ENCODE data around the gene SLX9. TPM values are rescaled to one million over a fixed set of nuclear protein-coding genes. Genes with fewer than 3 reads are reported as not detected.

The SLX9 gene
- total and polyA plus RNA-seq, 2 donors (not counting 1 experiment from before 2014, with no cell fraction given): 11.7 to 15.9 TPM

- Mint-ChIP-seq H3K27ac (peak overlapping the region; percentile 74), H3K4me3 (peak overlapping the region; percentile 41), H3K4me1 (peaks cover 73% of the 10 kb centered on the region), H3K9me3 (ENCODE audit: insufficient read depth) (no peaks in the 10 kb centered on the region), H3K27me3 (no peaks in the 10 kb centered on the region)
- Histone ChIP-seq H2AFZ (ENCODE audit: insufficient read depth, low read depth, low read length, poor library complexity, severe bottlenecking) (no peak overlapping the region), H4K20me1 (ENCODE audit: control insufficient read depth, insufficient read depth, low read length, poor library complexity, severe bottlenecking) (peaks cover 42% of the 10 kb centered on the region), H3K27me3 (replicated peaks in 1 of 4; ENCODE audit: control extremely low read depth in 1 of 4, control insufficient read depth in 3 of 4, insufficient read depth in 4 of 4, low read length in 3 of 4) (no peaks in the 10 kb centered on the region), H3K4me2 (replicated peaks; ENCODE audit: low read depth, low read length, poor library complexity, severe bottlenecking) (peak overlapping the region; percentile 80), H3K9me3 (ENCODE audit: control extremely low read depth in 1 of 3, control insufficient read depth in 2 of 3, insufficient read depth in 1 of 3, low read length in 2 of 3) (no peaks in the 10 kb centered on the region), H3K79me2 (ENCODE audit: control insufficient read depth, insufficient read depth, low read length) (peaks cover 95% of the 10 kb centered on the region), H3K27ac (ENCODE audit: low read length in 2 of 2) (peak overlapping the region; percentile 23 to 83), H3K4me1 (ENCODE audit: control insufficient read depth in 2 of 2, insufficient read depth in 2 of 2, low read length in 2 of 2) (peaks cover 71 to 80% of the 10 kb centered on the region in 2 donors), H3K9ac (ENCODE audit: low read length) (no peak overlapping the region), H3K4me3 (ENCODE audit: control extremely low read depth in 1 of 5, extremely low read depth in 1 of 5, insufficient read depth in 1 of 5, low read depth in 2 of 5, low read length in 4 of 5) (peak overlapping the region in 1 of 5 experiments; percentile 48), H3K36me3 (replicated peaks in 1 of 2; ENCODE audit: control extremely low read depth in 1 of 2, control insufficient read depth in 1 of 2, extremely low read depth in 1 of 2, insufficient read depth in 2 of 2, low read length in 1 of 2) (peaks cover 0 to 35% of the 10 kb centered on the region in 2 experiments)
- WGBS (ENCODE audit: insufficient coverage): 73% methylated on average over 23 of the region's 27 CpGs
- intact Hi-C loops (cut with micrococcal nuclease): loop anchor here (2.0 kb wide), 2 partner anchors 18 to 20 kb away; no protein-coding TSS in a partner anchor
- ATAC-seq (ENCODE audit: low read depth) (no peak), DNase-seq (no peak)
- POLR2A ChIA-PET: interaction anchor here (0.6 to 3.5 kb wide), 2 partner anchors 21 to 119 kb away, joined by 5 to 13 read pairs; no protein-coding TSS in a partner anchor
- TF ChIP-seq CTCF (IDR thresholded peaks at IDR 0.05) (no peak), EZH2 (IDR thresholded peaks at IDR 0.05; ENCODE audit: borderline replicate concordance, insufficient read depth, low read depth, low read length, poor library complexity, severe bottlenecking) (no peak)
- CTCF ChIA-PET: interaction anchor here (0.7 to 10.1 kb wide), 9 partner anchors 9 to 117 kb away, joined by 3 to 108 read pairs (median 4); partner anchors contain the start of genes ITGB2 and UBE2G2
These were observed 29.4 kb upstream of the SLX9 start for GRCh38 chr21:44910229-44911067.
